Measurements from ENCODE around the gene CLEC3B. TPM values are rescaled to one million over a fixed set of nuclear protein-coding genes. Genes with fewer than 3 reads are reported as not detected.

CLEC3B gene
- total and polyA plus RNA-seq, 2 of the 8 experiments (the other 6 are each of a cell fraction or from before 2014, with no cell fraction given): 0.32 TPM; not detected in 1

GRCh38 chr3:45021524-45022297 lies 4.4 kb upstream of the CLEC3B start:
- DNase-seq (ENCODE audit: low read depth in 1 of 2, low spot score in 2 of 2) (no peak), FAIRE-seq (no peak)
- no peak overlapping the region for H2AFZ ChIP-seq (ENCODE audit: low read length)
- peak overlapping the region in 1 of 4 experiments; percentile 40; a peak in 1 of 7 replicates for H3K9ac ChIP-seq (replicated peaks in 1 of 4; ENCODE audit: extremely low read depth in 1 of 4, low read depth in 3 of 4, low read length in 3 of 4)
- H4K5ac ChIP-seq (ENCODE audit: insufficient read length, low read depth, low read length): no peak overlapping the region
- no peaks in the 10 kb centered on the region for H3K27me3 ChIP-seq (replicated peaks in 1 of 4; ENCODE audit: control insufficient read depth in 3 of 4, extremely low read depth in 1 of 4, insufficient read depth in 3 of 4, low read length in 3 of 4)
- H3K9me3 ChIP-seq (ENCODE audit: insufficient read depth in 2 of 2, low read depth in 1 of 2, low read length in 1 of 2): no peaks in the 10 kb centered on the region
- no peak overlapping the region for H3K4me3 ChIP-seq (ENCODE audit: extremely low read depth in 1 of 4, insufficient read depth in 2 of 4, low read depth in 3 of 4, low read length in 4 of 4)
- H2BK120ac ChIP-seq (replicated peaks; ENCODE audit: low read depth, low read length): no peak overlapping the region
- no peak overlapping the region for H2BK20ac ChIP-seq (ENCODE audit: low read length)
- H4K20me1 ChIP-seq (replicated peaks in 1 of 2; ENCODE audit: control insufficient read depth in 1 of 2, insufficient read depth in 2 of 2, low read length in 2 of 2): peaks cover 0 to 3% of the 10 kb centered on the region in 2 experiments
- CTCF ChIA-PET (ENCODE audit: partially characterized antibody): interaction anchor here (1.1 to 1.2 kb wide), 2 partner anchors 29 to 34 kb away, joined by 3 read pairs; no protein-coding TSS in a partner anchor
- no peaks in the 10 kb centered on the region for H3K79me2 ChIP-seq (ENCODE audit: control insufficient read depth in 1 of 2, insufficient read depth in 2 of 2, low read length in 2 of 2)
- H3K4ac ChIP-seq (replicated peaks; ENCODE audit: insufficient read length, low read depth, low read length): no peak overlapping the region
- no peaks in the 10 kb centered on the region; a peak in 1 of 8 replicates for H3K36me3 ChIP-seq (ENCODE audit: control insufficient read depth in 2 of 4, insufficient read depth in 4 of 4, low read length in 3 of 4)
- no peak overlapping the region for H2BK15ac ChIP-seq (ENCODE audit: low read length)
- no peaks in the 10 kb centered on the region for H3K79me1 ChIP-seq (ENCODE audit: low read depth, low read length)
- no peak overlapping the region for H4K8ac ChIP-seq (ENCODE audit: extremely low read depth, insufficient read depth, low read length)
- WGBS, 2 experiments (ENCODE audit: extremely low coverage in 1 of 2, insufficient coverage in 1 of 2, insufficient read length in 1 of 2, insufficient replicate concordance in 2 of 2, low coverage in 1 of 2, low lambda C conversion rate in 2 of 2, missing lambda C conversion rate in 1 of 2): 85% methylated on average over 12 of the region's 12 CpGs; no CpG with 5 or more reads in 1 of the 2 experiments
- POLR2A ChIA-PET (ENCODE audit: partially characterized antibody): interaction anchor here (0.5 to 2.3 kb wide), 5 partner anchors 10 to 656 kb away, joined by 3 to 6 read pairs (median 4); partner anchors contain the start of genes EXOSC7 and ZDHHC3
- TF ChIP-seq EP300 (IDR thresholded peaks at IDR 0.05; ENCODE audit: borderline replicate concordance in 1 of 2, low read depth in 2 of 2, low read length in 2 of 2): no peak
- TF ChIP-seq HDAC6 (IDR thresholded peaks at IDR 0.05; ENCODE audit: low read depth, low read length): no peak
- no peak for TF ChIP-seq SP2 (IDR thresholded peaks at IDR 0.05; ENCODE audit: low read length)
- no peak for TF ChIP-seq SP1 (IDR thresholded peaks at IDR 0.05; ENCODE audit: low read depth, low read length)
- no peak for TF ChIP-seq CHD1 (IDR thresholded peaks at IDR 0.05; ENCODE audit: low read depth, low read length)
- H3K4me1 ChIP-seq (replicated peaks in 1 of 4; ENCODE audit: control insufficient read depth in 3 of 4, insufficient read depth in 4 of 4, low read length in 3 of 4): no peaks in the 10 kb centered on the region; a peak in 4 of 7 replicates
- no peak overlapping the region for H3K27ac ChIP-seq (ENCODE audit: low read depth, low read length)
- H3K14ac ChIP-seq (ENCODE audit: insufficient read length): no peak overlapping the region
- H2BK12ac ChIP-seq (ENCODE audit: low read depth, low read length): no peak overlapping the region
- H4K91ac ChIP-seq (replicated peaks; ENCODE audit: insufficient read length, low read length): no peak overlapping the region
- no peak overlapping the region for H3K4me2 ChIP-seq (ENCODE audit: insufficient read depth in 1 of 2, low read depth in 2 of 2, low read length in 2 of 2)
- no peak overlapping the region for H3K56ac ChIP-seq (replicated peaks; ENCODE audit: insufficient read length, low read depth, low read length)
- no peak overlapping the region for H3K23ac ChIP-seq (ENCODE audit: insufficient read length)
- no peak overlapping the region for H3K18ac ChIP-seq (ENCODE audit: extremely low read depth, low read length)
- H3K23me2 ChIP-seq (ENCODE audit: low read depth, low read length): no peaks in the 10 kb centered on the region
- H2BK5ac ChIP-seq (ENCODE audit: low read depth, low read length): no peak overlapping the region
- no peak overlapping the region for H2AK5ac ChIP-seq (ENCODE audit: low read depth, low read length)
